ENCODE measurements around the gene BEX3.

Gene BEX3

DNA sequence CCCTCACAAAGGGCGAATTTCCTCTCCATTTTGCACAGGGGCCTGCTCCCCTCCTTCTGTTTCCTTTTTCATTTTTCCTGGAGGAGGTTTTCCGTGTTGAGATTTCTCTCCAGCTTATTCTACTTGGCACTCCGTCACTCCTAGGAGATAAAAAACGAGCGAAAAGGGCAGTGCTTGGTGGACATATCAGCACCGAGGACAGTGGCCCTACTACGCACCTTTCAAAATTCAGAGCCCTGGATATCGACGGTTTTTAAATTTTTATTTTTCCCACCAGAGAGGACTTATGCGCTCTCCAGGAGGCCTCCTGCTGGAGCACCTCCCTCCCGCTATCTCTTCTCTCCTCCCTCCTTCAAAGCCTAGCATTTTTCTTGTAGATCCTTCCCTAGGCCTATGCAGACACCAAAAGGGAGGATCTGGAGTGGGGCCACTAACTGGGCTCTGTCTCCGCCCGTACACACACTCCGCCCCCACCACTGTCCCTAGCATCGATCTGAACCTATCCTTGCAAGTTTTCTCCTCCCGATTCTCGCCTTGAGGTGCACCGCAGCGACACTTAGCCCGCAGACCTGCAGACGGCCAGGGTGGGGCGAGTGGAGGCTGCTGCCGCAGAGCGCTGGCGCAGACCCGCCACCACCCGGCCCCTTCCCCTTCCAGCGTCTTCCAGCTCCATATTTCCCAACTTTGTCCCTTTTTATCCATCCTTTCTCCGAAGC lies 28.5 kb upstream of the BEX3 start:
- H3K4me1 ChIP-seq (ENCODE audit: control insufficient read depth, low read length), result no peaks in the 10 kb centered on the region
- no peak for TF ChIP-seq EZH2phosphoT487 (IDR thresholded peaks at IDR 0.05; ENCODE audit: borderline replicate concordance, low read length)
- TF ChIP-seq, protein P1, sequence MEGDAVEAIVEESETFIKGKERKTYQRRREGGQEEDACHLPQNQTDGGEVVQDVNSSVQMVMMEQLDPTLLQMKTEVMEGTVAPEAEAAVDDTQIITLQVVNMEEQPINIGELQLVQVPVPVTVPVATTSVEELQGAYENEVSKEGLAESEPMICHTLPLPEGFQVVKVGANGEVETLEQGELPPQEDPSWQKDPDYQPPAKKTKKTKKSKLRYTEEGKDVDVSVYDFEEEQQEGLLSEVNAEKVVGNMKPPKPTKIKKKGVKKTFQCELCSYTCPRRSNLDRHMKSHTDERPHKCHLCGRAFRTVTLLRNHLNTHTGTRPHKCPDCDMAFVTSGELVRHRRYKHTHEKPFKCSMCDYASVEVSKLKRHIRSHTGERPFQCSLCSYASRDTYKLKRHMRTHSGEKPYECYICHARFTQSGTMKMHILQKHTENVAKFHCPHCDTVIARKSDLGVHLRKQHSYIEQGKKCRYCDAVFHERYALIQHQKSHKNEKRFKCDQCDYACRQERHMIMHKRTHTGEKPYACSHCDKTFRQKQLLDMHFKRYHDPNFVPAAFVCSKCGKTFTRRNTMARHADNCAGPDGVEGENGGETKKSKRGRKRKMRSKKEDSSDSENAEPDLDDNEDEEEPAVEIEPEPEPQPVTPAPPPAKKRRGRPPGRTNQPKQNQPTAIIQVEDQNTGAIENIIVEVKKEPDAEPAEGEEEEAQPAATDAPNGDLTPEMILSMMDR (IDR thresholded peaks at IDR 0.05; ENCODE audit: low read depth, low read length, poor library complexity, severe bottlenecking), result no peak
- H3K4me3 ChIP-seq (ENCODE audit: low read length), result no peak overlapping the region
- H3K27ac ChIP-seq (ENCODE audit: low read depth, low read length), result no peak overlapping the region
- H3K9me2 ChIP-seq (replicated peaks; ENCODE audit: control insufficient read depth, low read length), result no peaks in the 10 kb centered on the region
- no peaks in the 10 kb centered on the region for H3K9me3 ChIP-seq (ENCODE audit: control insufficient read depth, insufficient read depth, low read length)
- H4K20me1 ChIP-seq (ENCODE audit: control insufficient read depth, insufficient read depth, low read depth, low read length), result no peaks in the 10 kb centered on the region
- H3F3A ChIP-seq (ENCODE audit: control insufficient read depth, insufficient read depth), result no peaks in the 10 kb centered on the region
- no peaks in the 10 kb centered on the region for H3K36me3 ChIP-seq (ENCODE audit: control insufficient read depth, low read length)
- H3K27me3 ChIP-seq (ENCODE audit: control insufficient read depth, low read length), result no peaks in the 10 kb centered on the region
- H3K79me2 ChIP-seq (ENCODE audit: control insufficient read depth, low read length), result no peaks in the 10 kb centered on the region
- no peak overlapping the region for H3K4me2 ChIP-seq (ENCODE audit: low read length)

DNA sequence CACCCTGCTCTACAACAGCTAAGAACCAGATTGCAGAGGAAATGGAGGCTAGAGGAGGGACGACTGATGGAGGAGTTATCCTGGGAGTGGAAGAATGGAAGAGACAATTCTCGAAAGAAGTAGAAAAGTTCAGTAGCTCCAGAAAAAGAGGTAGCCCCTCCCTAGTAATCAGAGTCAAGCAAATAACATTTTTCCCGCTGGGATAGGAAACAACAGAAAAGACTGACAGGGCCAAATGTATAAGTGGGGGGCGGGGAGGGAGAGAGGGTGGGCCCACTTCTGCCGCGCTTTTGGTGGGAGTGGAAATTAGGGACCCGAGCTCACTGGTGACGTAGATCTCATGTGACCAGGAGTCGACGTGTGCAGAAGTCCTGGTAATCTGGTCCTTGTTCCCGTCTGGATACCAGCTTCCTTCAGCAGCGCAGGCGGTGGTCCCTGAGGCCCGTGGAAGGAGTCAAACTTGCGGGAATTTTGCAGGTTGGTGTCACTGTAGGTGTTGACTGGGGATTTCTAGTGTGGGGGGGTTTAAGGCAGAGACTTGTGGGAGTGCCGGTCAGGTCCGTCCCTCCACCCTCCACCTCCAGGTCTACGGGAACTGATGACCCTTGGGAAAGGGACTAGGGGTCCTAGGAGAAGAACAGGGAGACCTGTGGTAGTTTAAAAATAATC lies 20.1 kb upstream of the BEX3 start, which contains the start of gene TCEAL9:
Gene TCEAL9 (plus strand): TSS at position 377 of the 669 bp plus-strand sequence. CDS start 1,179 bp downstream, outside the sequence.
- Histone ChIP-seq H3K9me2 (replicated peaks; ENCODE audit: control insufficient read depth, low read length) (no peaks in the 10 kb centered on the region), H3F3A (ENCODE audit: control insufficient read depth, insufficient read depth) (no peaks in the 10 kb centered on the region), H3K4me1 (ENCODE audit: control insufficient read depth, low read length) (no peaks in the 10 kb centered on the region), H3K4me2 (ENCODE audit: low read length) (peak within 1 kb of the TSS; percentile 6; the same call in 1 of the 2 replicates), H3K4me3 (ENCODE audit: low read length) (no peak within 1 kb of the TSS), H3K79me2 (ENCODE audit: control insufficient read depth, low read length) (no peaks in the 10 kb centered on the region), H3K27ac (ENCODE audit: low read depth, low read length) (no peak within 1 kb of the TSS), H3K9me3 (ENCODE audit: control insufficient read depth, insufficient read depth, low read length) (no peaks in the 10 kb centered on the region), H3K27me3 (ENCODE audit: control insufficient read depth, low read length) (peaks cover 12% of the 10 kb centered on the region), H4K20me1 (ENCODE audit: control insufficient read depth, insufficient read depth, low read depth, low read length) (no peaks in the 10 kb centered on the region), H3K36me3 (ENCODE audit: control insufficient read depth, low read length) (no peaks in the 10 kb centered on the region)
- TF ChIP-seq, protein P1 (IDR thresholded peaks at IDR 0.05; ENCODE audit: low read depth, low read length, poor library complexity, severe bottlenecking), result no peak
- TF ChIP-seq EZH2phosphoT487 (IDR thresholded peaks at IDR 0.05; ENCODE audit: borderline replicate concordance, low read length), result no peak

DNA sequence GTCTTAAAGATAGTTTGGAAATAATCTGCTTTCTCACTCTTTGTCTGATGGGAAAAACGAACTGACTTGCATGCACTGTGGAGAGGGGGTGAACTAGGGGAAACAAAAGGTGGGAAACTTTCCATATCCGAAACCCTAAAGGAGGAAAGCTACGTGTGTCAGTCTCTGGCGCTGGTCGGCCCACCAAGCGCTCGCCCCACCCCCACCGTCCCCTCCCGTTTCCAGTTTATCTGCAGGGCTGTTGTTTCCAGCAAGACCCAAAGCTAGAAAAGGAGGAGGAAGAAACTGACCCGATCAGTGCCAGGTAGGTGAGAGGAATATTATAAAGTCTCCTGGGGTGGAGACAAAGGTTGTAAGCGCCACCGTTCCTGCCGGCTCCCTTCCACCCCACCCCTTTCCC lies 19.5 kb upstream of the BEX3 start:
- TF ChIP-seq, protein P1 (IDR thresholded peaks at IDR 0.05; ENCODE audit: low read depth, low read length, poor library complexity, severe bottlenecking), result no peak
- no peak for TF ChIP-seq EZH2phosphoT487 (IDR thresholded peaks at IDR 0.05; ENCODE audit: borderline replicate concordance, low read length)
- Histone ChIP-seq H3K36me3 (ENCODE audit: control insufficient read depth, low read length) (no peaks in the 10 kb centered on the region), H3K4me1 (ENCODE audit: control insufficient read depth, low read length) (no peaks in the 10 kb centered on the region), H3K9me2 (replicated peaks; ENCODE audit: control insufficient read depth, low read length) (no peaks in the 10 kb centered on the region), H3K9me3 (ENCODE audit: control insufficient read depth, insufficient read depth, low read length) (no peaks in the 10 kb centered on the region), H3F3A (ENCODE audit: control insufficient read depth, insufficient read depth) (no peaks in the 10 kb centered on the region), H3K4me3 (ENCODE audit: low read length) (no peak overlapping the region), H3K27me3 (ENCODE audit: control insufficient read depth, low read length) (peaks cover 12% of the 10 kb centered on the region), H3K27ac (ENCODE audit: low read depth, low read length) (no peak overlapping the region), H3K4me2 (ENCODE audit: low read length) (peak overlapping the region; percentile 6; the same call in 1 of the 2 replicates), H3K79me2 (ENCODE audit: control insufficient read depth, low read length) (no peaks in the 10 kb centered on the region), H4K20me1 (ENCODE audit: control insufficient read depth, insufficient read depth, low read depth, low read length) (no peaks in the 10 kb centered on the region)
